Bronchial epithelial cell (primary cell): ENCODE data around the gene ABHD12. TPM values are rescaled to one million over a fixed set of nuclear protein-coding genes. Genes with fewer than 3 reads are reported as not detected.
A peak's percentile ranks its signal among the peaks of the same experiment; 100 is the strongest.
"Not testable (repeated sequence)": the region's sequence is repeated elsewhere in the genome, so short reads cannot be mapped to it uniquely, and the experiment has no call there.

Experiments used
- DNase-seq: peaks from one replicate; pipeline ENCODE4 v3.0.0-alpha.2; 2010; ENCODE audit warnings: low read depth
- FAIRE-seq: peaks from 2 replicates; lab custom pipeline; 2011; peaks lifted over from hg19 to GRCh38; lab: Jason Lieb, UNC
- H3K27me3 ChIP-seq: 2 replicates; pipeline ENCODE4 v1.5.1; 2011; ENCODE audit warnings: low read length; ENCODE audit not compliant: control insufficient read depth, insufficient read depth
- H3K36me3 ChIP-seq: 2 replicates; pipeline ENCODE4 v1.5.1; 2011; ENCODE audit warnings: low read length; ENCODE audit not compliant: control insufficient read depth, insufficient read depth
- H3K4me3 ChIP-seq: 2 replicates; pipeline ENCODE4 v1.5.1; 2011; ENCODE audit warnings: mild to moderate bottlenecking, low read depth, low read length, control low read depth
- total RNA-seq: library from RNA; depleted of rRNA; stranded (reverse); fragments of >200 nt; gene quantifications from 2 replicates; pipeline ENCODE4 v1.2.1, GENCODE V29; 2014
- TF ChIP-seq, protein P1 (sequence below): IDR thresholded peaks from 2 replicates; pipeline ENCODE4 v1.5.1; 2011; ENCODE audit warnings: mild to moderate bottlenecking, moderate library complexity, low read length, control low read depth, inconsistent platforms; ENCODE audit not compliant: insufficient read depth, severe bottlenecking

The ABHD12 gene
- total RNA-seq, 1 donor from 2014 or later, result 21.6 TPM

DNA sequence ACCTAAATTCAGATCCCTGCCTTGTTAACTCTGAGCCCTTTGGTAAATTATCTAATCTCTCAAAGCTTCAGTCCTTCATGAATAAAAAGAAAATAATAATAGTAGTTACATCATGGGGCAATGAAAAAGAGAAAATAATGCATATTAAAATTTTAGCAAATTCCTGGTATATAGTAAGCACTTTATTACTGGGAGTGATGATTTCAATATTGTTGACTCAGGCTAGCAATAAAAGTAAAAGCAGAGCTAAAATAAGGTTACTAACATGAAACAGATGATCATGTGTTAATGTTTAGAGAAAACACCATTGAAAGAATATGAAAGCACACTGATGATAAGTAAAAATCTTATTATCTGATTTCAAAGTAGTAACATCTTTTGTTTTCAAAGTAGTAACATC is 30.5 kb upstream of the ABHD12 start:
- TF ChIP-seq, protein P1, sequence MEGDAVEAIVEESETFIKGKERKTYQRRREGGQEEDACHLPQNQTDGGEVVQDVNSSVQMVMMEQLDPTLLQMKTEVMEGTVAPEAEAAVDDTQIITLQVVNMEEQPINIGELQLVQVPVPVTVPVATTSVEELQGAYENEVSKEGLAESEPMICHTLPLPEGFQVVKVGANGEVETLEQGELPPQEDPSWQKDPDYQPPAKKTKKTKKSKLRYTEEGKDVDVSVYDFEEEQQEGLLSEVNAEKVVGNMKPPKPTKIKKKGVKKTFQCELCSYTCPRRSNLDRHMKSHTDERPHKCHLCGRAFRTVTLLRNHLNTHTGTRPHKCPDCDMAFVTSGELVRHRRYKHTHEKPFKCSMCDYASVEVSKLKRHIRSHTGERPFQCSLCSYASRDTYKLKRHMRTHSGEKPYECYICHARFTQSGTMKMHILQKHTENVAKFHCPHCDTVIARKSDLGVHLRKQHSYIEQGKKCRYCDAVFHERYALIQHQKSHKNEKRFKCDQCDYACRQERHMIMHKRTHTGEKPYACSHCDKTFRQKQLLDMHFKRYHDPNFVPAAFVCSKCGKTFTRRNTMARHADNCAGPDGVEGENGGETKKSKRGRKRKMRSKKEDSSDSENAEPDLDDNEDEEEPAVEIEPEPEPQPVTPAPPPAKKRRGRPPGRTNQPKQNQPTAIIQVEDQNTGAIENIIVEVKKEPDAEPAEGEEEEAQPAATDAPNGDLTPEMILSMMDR, result no peak
- Histone ChIP-seq H3K27me3 (no peaks in the 10 kb centered on the region), H3K36me3 (peaks cover 1% of the 10 kb centered on the region), H3K4me3 (no peak overlapping the region)
- no peak for FAIRE-seq
- DNase-seq, result no peak

DNA sequence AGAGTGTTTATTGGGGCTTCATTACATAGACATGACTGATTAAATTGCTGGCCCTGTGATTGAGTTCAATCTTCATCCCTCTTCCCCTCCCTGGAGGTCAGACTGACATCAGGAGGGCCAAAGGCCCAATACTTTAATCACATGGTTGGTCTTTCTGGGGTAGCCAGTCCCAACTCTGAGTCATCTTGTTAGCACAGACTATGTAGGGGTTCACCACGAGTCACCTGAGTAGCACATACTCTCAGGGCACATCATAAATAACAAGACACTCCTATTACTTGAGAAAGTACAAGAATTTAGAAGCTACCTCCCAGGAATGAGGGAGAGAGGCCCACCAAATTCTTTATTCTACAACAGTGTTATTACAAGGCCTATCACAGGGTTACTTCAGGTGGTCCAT is 28.1 kb upstream of the ABHD12 start:
- DNase-seq, result peak; percentile 63
- H3K36me3 ChIP-seq, result peaks cover 1% of the 10 kb centered on the region
- FAIRE-seq, result no peak

DNA sequence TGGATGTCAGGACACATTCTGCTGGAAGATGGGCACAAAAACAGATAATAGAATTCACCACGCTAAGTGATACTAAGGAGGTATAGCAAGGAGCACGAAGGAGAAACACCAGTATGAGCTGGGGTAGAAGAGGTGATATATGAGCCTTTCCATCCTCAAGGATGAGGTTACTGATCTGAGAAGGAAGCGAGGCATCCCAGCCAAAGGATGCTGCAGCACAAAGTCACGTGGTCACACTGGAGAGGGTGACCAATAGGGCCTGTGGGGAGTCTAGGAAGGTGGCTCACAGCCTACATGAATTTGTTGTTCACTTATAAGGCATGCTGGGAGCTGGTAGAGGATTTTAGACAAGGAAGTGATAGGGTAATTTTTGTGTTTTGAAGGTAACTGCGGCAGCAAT is 18.3 kb upstream of the ABHD12 start:
- TF ChIP-seq, protein P1, result no peak
- FAIRE-seq (no peak), DNase-seq (no peak)
- no peaks in the 10 kb centered on the region for H3K27me3 ChIP-seq
- no peaks in the 10 kb centered on the region for H3K36me3 ChIP-seq
- H3K4me3 ChIP-seq, result no peak overlapping the region

More for the DNA sequence above, 28.1 kb upstream of the ABHD12 start:
- TF ChIP-seq, protein P1, result no peak
- Histone ChIP-seq H3K4me3 (no peak overlapping the region), H3K27me3 (no peaks in the 10 kb centered on the region)

DNA sequence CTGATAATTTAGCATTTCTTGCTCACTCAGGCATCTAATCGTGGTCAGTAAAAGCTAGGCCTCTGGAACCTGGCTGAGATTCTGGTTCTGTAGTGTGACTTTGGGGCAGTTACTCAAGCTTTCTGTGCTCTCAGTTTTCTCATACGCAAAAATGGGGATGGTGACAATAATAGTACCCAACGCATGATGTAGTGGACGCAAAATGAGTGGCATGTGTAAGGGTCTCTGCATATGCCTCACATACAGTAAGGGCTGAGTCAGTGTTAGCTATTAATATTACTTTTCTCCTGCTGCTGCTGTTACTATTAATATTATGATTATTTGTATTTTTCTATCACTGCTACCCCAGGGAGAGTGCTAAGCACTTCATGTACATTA is 17.5 kb upstream of the ABHD12 start:
- peak overlapping the region; percentile 79 for H3K4me3 ChIP-seq
- H3K36me3 ChIP-seq, result no peaks in the 10 kb centered on the region
- FAIRE-seq (no peak), DNase-seq (no peak)
- TF ChIP-seq, protein P1, result no peak
- no peaks in the 10 kb centered on the region for H3K27me3 ChIP-seq

DNA sequence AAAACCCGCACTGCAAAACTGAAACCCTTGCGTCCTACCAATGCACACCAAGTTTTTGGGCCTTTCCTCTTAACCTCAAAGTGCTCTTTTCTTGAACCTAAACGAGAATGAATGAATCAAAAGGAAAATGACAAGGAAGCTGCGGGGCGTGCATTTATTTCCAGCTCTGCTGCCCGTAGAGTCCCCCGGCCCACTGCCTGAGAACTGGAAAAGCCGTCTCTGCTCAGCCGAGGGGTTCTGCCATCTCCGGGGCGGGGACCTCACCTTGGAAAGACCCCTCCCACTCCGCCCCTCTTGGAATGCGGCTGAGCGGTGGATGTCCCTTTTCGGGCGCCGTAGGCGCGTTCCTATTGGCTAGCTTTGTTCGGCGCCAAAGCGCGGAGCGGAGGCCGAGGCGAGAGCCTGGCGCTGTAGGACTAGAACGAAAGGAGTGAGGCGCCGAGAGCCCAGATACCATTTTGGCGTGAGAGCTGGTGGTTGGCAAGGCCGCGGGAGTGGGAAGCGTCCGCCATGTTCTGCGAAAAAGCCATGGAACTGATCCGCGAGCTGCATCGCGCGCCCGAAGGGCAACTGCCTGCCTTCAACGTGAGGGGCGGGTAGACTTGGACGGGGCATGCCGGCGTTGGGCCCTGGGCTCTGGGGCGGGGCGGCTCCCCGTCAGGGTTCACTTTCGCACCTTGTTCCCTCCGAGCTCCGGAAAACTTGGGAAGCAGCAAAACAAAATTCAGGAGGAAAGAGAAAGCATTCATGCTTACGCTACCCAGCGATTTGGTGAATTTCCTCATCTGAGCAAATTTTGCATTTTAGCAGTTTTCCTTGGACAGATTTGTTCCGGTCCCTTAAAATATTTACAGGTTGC is 16.9 kb upstream of the ABHD12 start, which contains the start of gene GINS1:
TSS of gene GINS1 (plus strand) at position 363 of the 859 bp plus-strand sequence. CDS start at position 511, 148 bp downstream.
- TF ChIP-seq, protein P1, result no peak
- Histone ChIP-seq H3K27me3 (no peaks in the 10 kb centered on the region), H3K4me3 (peak within 1 kb of the TSS; percentile 79), H3K36me3 (no peaks in the 10 kb centered on the region)
- DNase-seq (peak; percentile 80), FAIRE-seq (no peak)

DNA sequence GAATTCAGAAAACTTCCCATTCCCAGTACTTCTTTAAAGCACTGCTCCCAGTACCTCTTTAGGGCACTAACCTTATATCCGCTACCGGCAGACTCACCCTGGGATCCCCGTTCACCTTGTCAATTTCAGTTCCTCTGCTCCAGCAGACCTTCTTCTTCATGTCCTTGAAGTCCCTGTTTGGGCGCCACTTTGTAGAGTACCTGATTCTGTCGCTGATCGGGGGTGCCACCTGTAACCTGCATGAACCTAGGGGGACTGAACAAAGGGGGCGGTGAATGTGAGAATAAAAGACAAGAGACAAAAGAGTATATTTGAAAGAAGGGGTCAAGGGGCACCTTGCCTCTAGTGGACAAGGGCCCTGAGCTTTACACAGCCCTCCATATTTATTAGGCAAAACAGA is 11.9 kb upstream of the ABHD12 start:
- Histone ChIP-seq H3K36me3 (no peaks in the 10 kb centered on the region), H3K4me3 (no peak overlapping the region), H3K27me3 (no peaks in the 10 kb centered on the region)
- TF ChIP-seq, protein P1, result no peak
- DNase-seq, result no peak
- no peak for FAIRE-seq

DNA sequence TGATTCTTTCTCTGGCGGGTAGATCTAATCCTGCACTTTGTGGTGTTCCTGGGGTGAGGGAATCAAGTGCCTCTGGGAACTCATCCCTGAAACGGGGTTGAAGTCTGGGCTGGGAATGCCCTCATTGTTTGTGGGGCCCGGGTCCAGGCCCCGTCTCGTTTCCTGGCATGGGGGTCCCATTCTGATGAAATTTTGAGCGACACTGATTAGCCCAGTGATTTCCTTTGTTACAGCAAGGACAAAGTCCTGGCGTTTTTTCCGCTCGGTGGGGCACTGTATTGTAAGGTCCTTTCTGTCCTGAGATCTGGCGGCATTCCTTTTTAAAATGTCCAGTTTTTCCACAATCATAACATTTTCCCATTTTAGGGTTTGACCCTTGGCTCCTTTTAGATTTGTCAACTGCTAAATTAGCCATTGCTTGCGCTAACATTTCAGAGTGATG is 9.7 kb upstream of the ABHD12 start:
- H3K36me3 ChIP-seq, FAIRE-seq, H3K27me3 ChIP-seq, H3K4me3 ChIP-seq, DNase-seq: not testable (repeated sequence)
